ENCODE results near the gene BAIAP2. TPM values are rescaled to one million over a fixed set of nuclear protein-coding genes. Genes with fewer than 3 reads are reported as not detected.
"Not testable (repeated sequence)": the region's sequence is repeated elsewhere in the genome, so short reads cannot be mapped to it uniquely, and the experiment has no call there.

The BAIAP2 gene
- total and polyA plus RNA-seq, 12 donors: 3.1 to 33.4 (median 14.6) TPM

DNA sequence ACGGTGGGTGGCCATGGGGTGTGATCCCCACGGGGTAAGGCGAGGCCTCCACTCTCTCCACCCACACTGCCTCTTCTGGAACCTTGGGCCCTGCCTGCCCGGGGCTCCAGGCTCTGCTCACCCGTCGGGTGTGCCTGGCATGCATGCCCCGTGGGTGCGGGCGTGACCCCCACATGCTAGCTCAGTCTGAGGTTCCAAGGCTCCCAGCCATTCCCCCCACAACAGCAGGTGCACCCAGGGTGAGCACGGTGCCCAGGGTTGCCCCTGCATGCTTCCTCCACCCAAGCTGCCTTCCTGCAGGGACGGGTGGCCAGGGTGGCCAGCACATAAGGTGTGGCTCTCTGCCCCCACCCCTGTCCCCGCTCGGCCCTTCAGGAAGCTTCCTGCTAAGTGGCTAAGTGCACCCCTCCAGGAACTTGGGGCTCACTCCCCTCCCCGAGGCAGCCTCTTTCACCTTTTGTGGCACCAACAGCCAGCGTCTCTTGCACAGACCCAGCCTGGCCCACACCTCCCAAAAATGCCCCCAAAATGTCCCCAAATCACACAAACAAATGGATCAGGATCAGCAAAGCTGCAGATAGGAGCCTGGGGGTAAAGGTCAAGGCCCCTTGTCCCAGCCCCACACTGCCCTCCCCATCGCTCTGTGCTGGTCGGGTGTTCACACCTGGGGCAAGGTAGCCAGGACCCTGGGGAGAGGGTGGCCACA lies 108.9 kb downstream of the BAIAP2 start:
- Histone ChIP-seq H3K9me3 (replicated peaks in 1 of 3) (no peaks in the 10 kb centered on the region), H3K36me3 (replicated peaks in 1 of 2) (no peaks in the 10 kb centered on the region), H3K4me3 (no peak overlapping the region), H3K27me3 (no peaks in the 10 kb centered on the region), H3K4me1 (replicated peaks in 1 of 2) (peaks cover 0 to 9% of the 10 kb centered on the region in 2 donors), H3K27ac (no peak overlapping the region)
- WGBS, 4 donors: 86 to 89% (median 88%) methylated on average over 9 to 17 of the region's 17 CpGs
- intact Hi-C loops (cut with DNase I): loop anchor here (5.0 to 10.0 kb wide), 4 partner anchors 53 to 341 kb away; no protein-coding TSS in a partner anchor
- TF ChIP-seq POLR2A (IDR thresholded peaks at IDR 0.05): no peak
- TF ChIP-seq, protein P1, sequence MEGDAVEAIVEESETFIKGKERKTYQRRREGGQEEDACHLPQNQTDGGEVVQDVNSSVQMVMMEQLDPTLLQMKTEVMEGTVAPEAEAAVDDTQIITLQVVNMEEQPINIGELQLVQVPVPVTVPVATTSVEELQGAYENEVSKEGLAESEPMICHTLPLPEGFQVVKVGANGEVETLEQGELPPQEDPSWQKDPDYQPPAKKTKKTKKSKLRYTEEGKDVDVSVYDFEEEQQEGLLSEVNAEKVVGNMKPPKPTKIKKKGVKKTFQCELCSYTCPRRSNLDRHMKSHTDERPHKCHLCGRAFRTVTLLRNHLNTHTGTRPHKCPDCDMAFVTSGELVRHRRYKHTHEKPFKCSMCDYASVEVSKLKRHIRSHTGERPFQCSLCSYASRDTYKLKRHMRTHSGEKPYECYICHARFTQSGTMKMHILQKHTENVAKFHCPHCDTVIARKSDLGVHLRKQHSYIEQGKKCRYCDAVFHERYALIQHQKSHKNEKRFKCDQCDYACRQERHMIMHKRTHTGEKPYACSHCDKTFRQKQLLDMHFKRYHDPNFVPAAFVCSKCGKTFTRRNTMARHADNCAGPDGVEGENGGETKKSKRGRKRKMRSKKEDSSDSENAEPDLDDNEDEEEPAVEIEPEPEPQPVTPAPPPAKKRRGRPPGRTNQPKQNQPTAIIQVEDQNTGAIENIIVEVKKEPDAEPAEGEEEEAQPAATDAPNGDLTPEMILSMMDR (IDR thresholded peaks at IDR 0.05): no peak
- no peak for DNase-seq

- H3K27ac ChIP-seq: no peak overlapping the region
- 90 to 99% (median 94%) methylated on average over 7 to 14 of the region's 14 CpGs for WGBS, 4 donors
- intact Hi-C loops (cut with DNase I): loop anchor here (5.0 to 10.0 kb wide), 4 partner anchors 53 to 340 kb away; no protein-coding TSS in a partner anchor
These were observed 109.5 kb downstream of the BAIAP2 start for GRCh38 chr17:81144423-81144781.

DNA sequence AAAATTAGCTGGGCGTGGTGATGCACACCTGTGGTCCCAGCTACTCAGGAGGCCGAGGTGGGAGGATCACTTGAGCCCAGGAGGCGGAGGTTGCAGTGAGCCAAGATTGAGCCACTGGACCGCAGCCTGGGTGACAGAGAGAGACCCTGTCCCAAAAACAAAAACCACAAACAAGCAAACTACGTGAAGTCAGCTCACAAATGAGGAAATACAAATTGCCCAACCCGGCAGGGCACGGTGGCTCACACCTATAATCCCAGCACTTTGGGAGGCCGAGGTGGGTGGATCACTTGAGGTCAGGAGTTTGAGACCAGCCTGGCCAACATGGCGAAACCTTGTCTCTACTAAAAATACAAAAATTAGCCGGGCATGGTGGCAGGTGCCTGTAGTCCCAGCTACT lies 111.3 kb downstream of the BAIAP2 start:
- not testable (repeated sequence) for H3K36me3 ChIP-seq (replicated peaks in 1 of 2); H3K4me3 ChIP-seq; DNase-seq; H3K27ac ChIP-seq; H3K9me3 ChIP-seq (replicated peaks in 1 of 3); H3K27me3 ChIP-seq; H3K4me1 ChIP-seq (replicated peaks in 1 of 2)
- 71 to 83% (median 76%) methylated on average over 10 of the region's 10 CpGs for WGBS, 4 donors
- intact Hi-C loops (cut with DNase I): loop anchor here in 1 of 2 donors (10.0 kb wide), 1 partner anchor 339 kb away; no protein-coding TSS in a partner anchor

More at GRCh38 chr17:81144423-81144781, 109.5 kb downstream of the BAIAP2 start:
- H3K27me3 ChIP-seq: no peaks in the 10 kb centered on the region
- no peak overlapping the region for H3K4me3 ChIP-seq
- no peak for DNase-seq
- no peaks in the 10 kb centered on the region for H3K9me3 ChIP-seq (replicated peaks in 1 of 3)
- TF ChIP-seq, protein P1 (IDR thresholded peaks at IDR 0.05): no peak
- TF ChIP-seq POLR2A (IDR thresholded peaks at IDR 0.05): no peak
- peaks cover 0 to 9% of the 10 kb centered on the region in 2 donors for H3K4me1 ChIP-seq (replicated peaks in 1 of 2)
- no peaks in the 10 kb centered on the region for H3K36me3 ChIP-seq (replicated peaks in 1 of 2)

DNA sequence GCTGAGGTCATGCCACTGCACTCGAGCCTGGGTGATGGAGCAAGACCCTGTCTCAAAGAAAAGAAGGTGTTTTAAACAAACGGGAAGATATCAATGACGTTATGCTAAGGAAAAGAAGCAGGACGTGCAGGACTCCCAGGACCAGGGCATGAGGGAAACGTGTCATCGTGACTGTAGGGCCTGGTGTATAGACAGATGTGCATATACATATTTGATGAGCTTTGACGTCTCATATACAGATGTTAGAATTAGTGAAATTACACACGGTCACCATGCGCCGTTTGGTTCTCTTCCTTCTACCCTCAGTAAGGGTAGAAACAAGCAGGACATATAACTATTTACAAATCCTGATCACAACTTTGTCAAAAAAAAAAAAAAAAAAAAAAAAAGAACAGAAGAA lies 112.8 kb downstream of the BAIAP2 start:
- intact Hi-C loops (cut with DNase I): loop anchor here in 1 of 2 donors (10.0 kb wide), 1 partner anchor 337 kb away; no protein-coding TSS in a partner anchor
- no peaks in the 10 kb centered on the region for H3K27me3 ChIP-seq
- H3K36me3 ChIP-seq (replicated peaks in 1 of 2): no peaks in the 10 kb centered on the region
- no peaks in the 10 kb centered on the region for H3K9me3 ChIP-seq (replicated peaks in 1 of 3)
- DNase-seq: no peak
- H3K4me3 ChIP-seq: no peak overlapping the region
- H3K27ac ChIP-seq: no peak overlapping the region
- TF ChIP-seq, protein P1 (IDR thresholded peaks at IDR 0.05): no peak
- no peak for TF ChIP-seq POLR2A (IDR thresholded peaks at IDR 0.05)
- H3K4me1 ChIP-seq (replicated peaks in 1 of 2): peaks cover 0 to 5% of the 10 kb centered on the region in 2 donors
- 82 to 91% (median 87%) methylated on average over 10 of the region's 10 CpGs for WGBS, 4 donors
